Measurements from ENCODE around the gene FCAMR.

- TF ChIP-seq CTCF (IDR thresholded peaks at IDR 0.05) (no peak), POLR2A (IDR thresholded peaks at IDR 0.05) (no peak), EP300 (IDR thresholded peaks at IDR 0.05) (no peak), POLR2AphosphoS5 (IDR thresholded peaks at IDR 0.05) (no peak)
Observed at GRCh38 chr1:206941766-206942418, 28.4 kb downstream of the FCAMR start.
